ENCODE results near the gene SLC1A5.

SLC1A5 gene

DNA sequence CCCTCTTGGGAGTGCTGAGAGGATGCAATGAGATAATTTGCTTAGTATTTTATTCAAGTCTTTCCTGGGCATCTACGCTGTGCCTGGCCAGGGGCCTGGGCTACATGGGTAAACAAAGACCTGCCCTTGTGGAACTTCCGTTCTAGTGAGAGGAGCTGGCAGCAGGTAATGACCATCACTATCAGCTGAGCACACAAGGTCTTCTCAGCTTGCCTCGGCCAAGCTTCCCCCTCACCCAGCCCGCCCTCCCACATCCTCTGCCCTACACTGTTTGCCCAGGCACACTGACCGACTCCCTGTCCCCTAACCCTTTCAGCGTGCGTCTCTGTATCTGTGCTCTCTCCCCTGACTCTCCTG lies 51.1 kb downstream of the SLC1A5 start:
- H3K4me1 ChIP-seq (ENCODE audit: low read depth, poor library complexity, severe bottlenecking), result peaks cover 4% of the 10 kb centered on the region
- H3K79me2 ChIP-seq (ENCODE audit: insufficient read depth, low read depth), result peaks cover 49% of the 10 kb centered on the region
- no peak overlapping the region for H3K4me3 ChIP-seq (IDR thresholded peaks at IDR 0.05; ENCODE audit: insufficient read depth, low read depth, low read length)
- TF ChIP-seq, protein P1, sequence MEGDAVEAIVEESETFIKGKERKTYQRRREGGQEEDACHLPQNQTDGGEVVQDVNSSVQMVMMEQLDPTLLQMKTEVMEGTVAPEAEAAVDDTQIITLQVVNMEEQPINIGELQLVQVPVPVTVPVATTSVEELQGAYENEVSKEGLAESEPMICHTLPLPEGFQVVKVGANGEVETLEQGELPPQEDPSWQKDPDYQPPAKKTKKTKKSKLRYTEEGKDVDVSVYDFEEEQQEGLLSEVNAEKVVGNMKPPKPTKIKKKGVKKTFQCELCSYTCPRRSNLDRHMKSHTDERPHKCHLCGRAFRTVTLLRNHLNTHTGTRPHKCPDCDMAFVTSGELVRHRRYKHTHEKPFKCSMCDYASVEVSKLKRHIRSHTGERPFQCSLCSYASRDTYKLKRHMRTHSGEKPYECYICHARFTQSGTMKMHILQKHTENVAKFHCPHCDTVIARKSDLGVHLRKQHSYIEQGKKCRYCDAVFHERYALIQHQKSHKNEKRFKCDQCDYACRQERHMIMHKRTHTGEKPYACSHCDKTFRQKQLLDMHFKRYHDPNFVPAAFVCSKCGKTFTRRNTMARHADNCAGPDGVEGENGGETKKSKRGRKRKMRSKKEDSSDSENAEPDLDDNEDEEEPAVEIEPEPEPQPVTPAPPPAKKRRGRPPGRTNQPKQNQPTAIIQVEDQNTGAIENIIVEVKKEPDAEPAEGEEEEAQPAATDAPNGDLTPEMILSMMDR (conservative IDR thresholded peaks at IDR 0.05; ENCODE audit: low read depth, low read length), result no peak
- peaks cover 27% of the 10 kb centered on the region for H4K20me1 ChIP-seq (ENCODE audit: insufficient read depth)
- no peak overlapping the region for H3K9ac ChIP-seq
- no peaks in the 10 kb centered on the region for H3K27me3 ChIP-seq (ENCODE audit: insufficient read depth, low read depth)
- no peak overlapping the region for H3K27ac ChIP-seq
- no peak overlapping the region for H3K4me2 ChIP-seq
- H2AFZ ChIP-seq (ENCODE audit: low read depth), result no peak overlapping the region
- no peaks in the 10 kb centered on the region; the same call in 1 of the 2 replicates for H3K36me3 ChIP-seq (ENCODE audit: insufficient read depth)

GRCh38 chr19:46736531-46737297 lies 51.7 kb downstream of the SLC1A5 start:
- H3K4me3 ChIP-seq (IDR thresholded peaks at IDR 0.05; ENCODE audit: insufficient read depth, low read depth, low read length), result no peak overlapping the region
- peaks cover 9% of the 10 kb centered on the region for H3K4me1 ChIP-seq (ENCODE audit: low read depth, poor library complexity, severe bottlenecking)
- no peak overlapping the region for H3K9ac ChIP-seq
- no peak overlapping the region for H2AFZ ChIP-seq (ENCODE audit: low read depth)
- H4K20me1 ChIP-seq (ENCODE audit: insufficient read depth), result peaks cover 21% of the 10 kb centered on the region
- no peaks in the 10 kb centered on the region for H3K27me3 ChIP-seq (ENCODE audit: insufficient read depth, low read depth)
- H3K36me3 ChIP-seq (ENCODE audit: insufficient read depth), result no peaks in the 10 kb centered on the region; the same call in 1 of the 2 replicates
- peaks cover 44% of the 10 kb centered on the region for H3K79me2 ChIP-seq (ENCODE audit: insufficient read depth, low read depth)
- H3K4me2 ChIP-seq, result no peak overlapping the region
- TF ChIP-seq, protein P1 (conservative IDR thresholded peaks at IDR 0.05; ENCODE audit: low read depth, low read length), result no peak
- H3K27ac ChIP-seq, result no peak overlapping the region

GRCh38 chr19:46733690-46734292 lies 54.6 kb downstream of the SLC1A5 start:
- Histone ChIP-seq H3K36me3 (ENCODE audit: insufficient read depth) (peaks cover 4% of the 10 kb centered on the region; the same call in 1 of the 2 replicates), H3K4me2 (no peak overlapping the region), H4K20me1 (ENCODE audit: insufficient read depth) (no peaks in the 10 kb centered on the region; the same call in 1 of the 2 replicates), H2AFZ (ENCODE audit: low read depth) (no peak overlapping the region), H3K27ac (no peak overlapping the region), H3K9ac (no peak overlapping the region), H3K27me3 (ENCODE audit: insufficient read depth, low read depth) (no peaks in the 10 kb centered on the region), H3K79me2 (ENCODE audit: insufficient read depth, low read depth) (peaks cover 15% of the 10 kb centered on the region; the same call in 1 of the 2 replicates), H3K4me1 (ENCODE audit: low read depth, poor library complexity, severe bottlenecking) (peaks cover 18% of the 10 kb centered on the region), H3K4me3 (IDR thresholded peaks at IDR 0.05; ENCODE audit: insufficient read depth, low read depth, low read length) (no peak overlapping the region)
- TF ChIP-seq, protein P1 (conservative IDR thresholded peaks at IDR 0.05; ENCODE audit: low read depth, low read length), result no peak

GRCh38 chr19:46732966-46733689 lies 55.3 kb downstream of the SLC1A5 start:
- Histone ChIP-seq H3K4me3 (IDR thresholded peaks at IDR 0.05; ENCODE audit: insufficient read depth, low read depth, low read length) (no peak overlapping the region), H2AFZ (ENCODE audit: low read depth) (no peak overlapping the region), H3K36me3 (ENCODE audit: insufficient read depth) (peaks cover 5% of the 10 kb centered on the region; the same call in 1 of the 2 replicates), H3K9ac (no peak overlapping the region), H3K27me3 (ENCODE audit: insufficient read depth, low read depth) (no peaks in the 10 kb centered on the region), H3K4me2 (no peak overlapping the region), H3K27ac (no peak overlapping the region), H4K20me1 (ENCODE audit: insufficient read depth) (no peaks in the 10 kb centered on the region), H3K4me1 (ENCODE audit: low read depth, poor library complexity, severe bottlenecking) (peaks cover 18% of the 10 kb centered on the region), H3K79me2 (ENCODE audit: insufficient read depth, low read depth) (peaks cover 8% of the 10 kb centered on the region; the same call in 1 of the 2 replicates)
- TF ChIP-seq, protein P1 (conservative IDR thresholded peaks at IDR 0.05; ENCODE audit: low read depth, low read length), result no peak
